GM18526 (cell line): ENCODE results near the gene CDC26.

Experiments used
- POLR2A ChIP-seq: IDR thresholded peaks from 3 replicates; pipeline ENCODE4 v1.6.1; 2011; ENCODE audit not compliant: insufficient read length; ENCODE audit errors: extremely low read depth

CDC26 gene

DNA sequence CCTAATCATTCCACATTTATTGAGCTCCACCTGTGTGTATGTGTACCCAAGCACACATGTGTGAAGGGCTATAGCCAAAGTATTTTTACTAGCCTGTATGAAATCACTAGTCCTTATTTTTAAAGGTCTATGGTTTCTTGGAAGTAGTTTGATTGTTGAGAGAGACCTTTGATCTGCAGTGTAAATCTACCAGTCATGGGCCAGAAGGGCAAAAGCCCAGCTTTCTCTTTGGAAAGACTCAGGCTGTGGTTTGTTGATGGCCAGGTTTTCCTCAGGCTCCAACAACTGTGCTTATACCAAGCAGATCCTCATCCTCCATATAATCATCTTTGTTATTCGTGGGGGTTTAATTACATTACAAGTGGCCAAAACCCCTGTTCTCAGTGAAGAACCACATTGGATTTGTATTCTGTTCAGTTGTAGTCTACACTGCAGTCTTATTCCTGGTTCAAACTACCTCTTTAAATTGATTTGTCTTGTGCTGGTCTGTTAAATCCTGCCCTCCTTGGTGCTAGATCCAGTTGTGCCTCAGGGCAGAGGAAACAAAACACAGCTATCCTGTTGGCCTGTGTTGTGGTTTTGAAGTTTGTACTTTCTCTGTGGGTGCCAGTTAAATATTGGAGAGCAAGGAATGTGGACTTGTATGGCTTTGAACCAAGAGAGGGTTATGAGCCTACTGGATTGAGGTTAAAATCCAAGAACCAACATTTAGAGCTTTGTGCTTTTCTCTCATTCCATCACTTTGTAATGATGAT, 13.3 kb downstream of the CDC26 start:
- TF ChIP-seq POLR2A = no peak

DNA sequence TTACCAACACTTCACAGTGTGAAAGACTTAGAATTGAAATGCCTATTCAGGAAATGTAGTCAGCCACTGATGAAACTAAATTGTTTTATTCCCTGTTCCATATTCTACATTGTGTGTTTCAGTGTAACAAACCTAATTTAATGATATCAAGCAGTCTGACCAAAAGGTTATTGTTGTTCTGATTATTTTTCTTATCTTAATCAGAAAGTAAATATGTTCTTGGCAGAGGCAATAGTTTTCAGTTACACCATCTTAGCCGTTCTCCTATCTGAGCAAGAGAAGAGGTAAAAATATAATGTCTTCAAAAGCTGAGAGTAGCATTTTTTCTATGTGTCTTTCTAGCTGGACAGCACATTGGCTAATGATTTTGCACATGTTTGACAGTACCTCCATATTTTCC, 17.1 kb downstream of the CDC26 start:
- no peak for TF ChIP-seq POLR2A

DNA sequence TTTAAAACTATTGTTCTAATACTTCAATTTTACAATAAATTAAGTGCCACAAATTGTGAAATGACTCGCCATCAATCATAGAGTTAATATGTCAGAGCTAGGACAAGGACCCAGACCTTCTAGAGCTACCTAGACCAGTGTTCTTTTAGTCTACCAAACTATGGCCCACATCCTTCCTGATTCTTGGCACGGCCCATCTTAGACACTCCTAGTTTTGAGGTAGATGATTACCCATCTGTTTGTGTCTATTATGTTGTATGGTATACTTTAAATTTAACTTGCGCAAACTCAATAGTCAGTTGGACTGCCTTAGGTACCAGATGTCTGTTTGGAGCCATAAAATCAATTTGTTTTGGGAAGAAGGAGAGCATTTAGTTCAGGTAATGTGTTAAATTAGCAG, 17.5 kb downstream of the CDC26 start:
- TF ChIP-seq POLR2A = no peak

DNA sequence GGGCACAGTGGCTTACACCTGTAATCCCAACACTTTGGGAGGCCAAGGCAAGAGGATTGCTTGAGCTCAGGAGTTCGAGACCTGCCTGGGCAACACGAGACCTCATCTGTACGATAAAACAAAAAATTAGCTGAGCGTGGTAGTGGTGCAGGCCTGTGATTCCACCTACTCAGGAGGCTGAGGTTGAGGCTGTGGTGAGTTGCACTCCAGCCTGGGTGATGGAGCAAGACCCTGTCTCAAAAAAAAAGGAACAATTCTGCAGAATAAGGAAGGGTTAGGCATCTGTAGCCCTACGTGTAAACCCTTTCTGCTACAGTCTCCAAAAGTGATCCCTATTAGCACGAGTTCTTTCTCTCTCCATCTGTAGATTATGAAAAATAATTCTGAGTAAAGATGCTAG, 19.9 kb downstream of the CDC26 start:
- TF ChIP-seq POLR2A = no peak

DNA sequence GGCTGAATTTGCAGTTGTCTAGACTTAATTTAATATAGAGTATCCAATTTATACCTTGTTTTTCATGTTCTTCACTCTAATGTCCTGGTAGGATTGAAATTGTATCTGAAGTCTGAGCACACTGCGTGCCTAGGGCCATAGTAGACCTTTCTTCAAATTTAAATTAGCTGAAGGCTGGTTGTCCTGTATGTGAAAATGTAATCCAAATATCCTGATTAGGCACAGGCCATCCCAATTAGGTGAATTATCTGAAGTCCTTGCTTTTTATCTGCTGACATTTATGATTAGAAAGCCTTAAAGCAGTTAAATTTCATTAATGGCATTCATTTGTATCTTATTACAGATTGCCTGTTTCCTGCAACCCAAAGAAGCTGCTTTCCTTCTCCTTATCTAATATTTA, 20.4 kb downstream of the CDC26 start:
- TF ChIP-seq POLR2A = no peak

DNA sequence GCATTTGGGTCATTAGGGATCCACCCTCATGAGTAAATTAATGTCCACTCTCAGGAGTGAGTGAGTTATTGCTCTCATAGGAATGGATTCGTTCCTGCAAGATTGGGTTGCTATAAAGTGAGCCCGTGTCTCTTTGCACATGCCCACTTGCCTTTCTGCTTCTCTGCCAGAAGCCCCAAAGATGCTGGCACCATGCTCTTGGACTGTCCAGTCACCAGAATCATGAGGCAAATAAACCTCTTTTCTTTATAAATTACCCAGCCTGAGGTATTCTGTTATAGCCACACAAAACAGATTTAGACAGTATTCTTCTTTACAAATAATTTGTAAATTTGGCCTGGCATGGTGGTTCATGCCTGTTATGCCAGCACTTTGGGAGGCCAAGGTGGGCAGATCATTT, 24.6 kb downstream of the CDC26 start:
- TF ChIP-seq POLR2A = no peak

DNA sequence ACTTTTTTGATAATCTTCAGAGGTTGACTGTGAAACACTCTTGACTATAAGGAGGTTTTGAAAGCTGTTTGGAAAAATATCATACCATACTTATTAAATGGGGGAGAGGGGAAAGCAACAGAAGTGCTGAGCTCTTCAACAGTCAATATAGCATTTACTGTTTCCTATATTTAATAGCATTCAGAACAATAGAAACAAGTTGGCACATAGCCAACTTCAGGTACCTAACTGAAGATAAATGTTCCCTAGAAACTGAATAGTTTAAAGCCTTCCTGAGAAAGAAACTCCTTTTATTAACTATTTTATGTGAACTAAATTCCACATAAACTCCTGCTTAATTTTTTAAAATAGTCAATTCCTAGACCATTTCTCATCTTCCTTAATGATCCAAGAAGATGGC, 27.7 kb downstream of the CDC26 start:
- TF ChIP-seq POLR2A = no peak

DNA sequence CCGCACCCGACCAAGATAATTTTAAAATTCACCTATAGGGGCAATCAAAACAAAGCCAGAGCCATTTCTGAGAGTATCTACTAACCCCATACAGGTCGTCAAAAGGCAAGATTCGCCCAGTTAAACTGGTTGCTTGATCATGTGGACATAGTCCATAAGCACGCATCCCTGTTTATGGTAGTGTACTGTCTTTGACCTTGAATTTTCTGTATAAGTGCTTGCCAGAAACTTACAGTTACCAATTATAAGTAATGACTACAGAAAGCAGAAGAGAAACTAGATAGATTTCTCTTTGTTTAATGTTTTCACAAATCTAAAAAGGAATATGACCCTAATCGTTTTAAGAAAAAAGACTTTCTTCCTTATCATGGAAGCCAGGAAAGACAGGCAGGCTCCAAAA, 28.4 kb downstream of the CDC26 start:
- no peak for TF ChIP-seq POLR2A

DNA sequence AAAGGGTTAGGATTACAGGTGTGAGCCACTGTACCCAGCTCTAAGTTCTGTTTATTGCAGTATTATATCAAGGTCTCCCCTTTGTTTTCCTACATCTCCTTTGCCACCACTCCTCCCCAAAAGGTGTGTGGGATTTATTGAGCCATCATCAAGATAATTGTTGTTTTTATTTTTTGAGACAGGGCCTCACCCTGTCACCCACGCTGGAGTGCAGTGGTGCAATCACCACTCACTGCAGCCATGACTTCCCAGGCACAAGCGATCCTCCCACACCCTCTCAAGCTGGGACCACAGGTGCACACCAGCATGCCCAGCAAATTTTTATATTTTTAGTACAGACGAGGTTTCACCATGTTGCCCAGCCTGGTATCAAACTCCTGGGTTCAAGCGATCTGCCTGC, 29.5 kb downstream of the CDC26 start:
- no peak for TF ChIP-seq POLR2A

DNA sequence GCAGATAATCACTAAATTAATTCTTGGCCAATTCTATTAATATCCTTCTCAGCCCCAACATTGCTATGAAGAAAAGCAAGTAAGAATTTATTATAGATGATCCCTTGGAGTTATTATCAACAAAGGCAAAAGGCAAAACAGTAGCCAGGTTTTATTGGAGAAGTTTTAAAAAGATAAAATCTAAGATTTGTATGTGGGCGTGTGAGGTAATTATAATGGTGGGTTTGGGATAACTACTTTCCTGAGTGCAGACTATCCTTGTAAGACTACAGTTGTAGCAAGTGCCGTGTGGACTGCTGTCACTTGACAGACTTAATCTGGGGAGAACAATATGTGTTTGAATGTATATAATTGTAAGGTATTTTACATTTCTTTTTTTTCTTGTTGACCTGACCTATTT, 30.8 kb downstream of the CDC26 start:
- no peak for TF ChIP-seq POLR2A

DNA sequence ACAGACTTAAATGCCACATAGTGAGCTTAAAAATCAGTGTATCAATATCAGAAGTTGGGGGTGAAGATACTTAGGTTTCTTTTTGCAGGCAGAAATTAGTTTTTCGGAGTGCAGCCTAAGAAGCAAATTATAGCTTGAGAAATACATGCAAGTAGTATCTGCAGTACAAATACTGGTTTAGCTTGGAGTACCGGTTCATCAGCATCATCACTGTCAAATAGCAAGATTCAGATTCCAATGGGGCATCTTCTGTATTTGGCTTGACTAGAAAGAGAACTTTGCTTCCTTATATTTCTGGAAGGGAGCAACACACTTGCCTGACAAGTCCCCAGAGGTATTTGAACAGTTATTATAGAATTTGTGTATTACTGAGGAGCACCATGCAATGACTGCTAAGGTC, 34.2 kb downstream of the CDC26 start:
- no peak for TF ChIP-seq POLR2A

DNA sequence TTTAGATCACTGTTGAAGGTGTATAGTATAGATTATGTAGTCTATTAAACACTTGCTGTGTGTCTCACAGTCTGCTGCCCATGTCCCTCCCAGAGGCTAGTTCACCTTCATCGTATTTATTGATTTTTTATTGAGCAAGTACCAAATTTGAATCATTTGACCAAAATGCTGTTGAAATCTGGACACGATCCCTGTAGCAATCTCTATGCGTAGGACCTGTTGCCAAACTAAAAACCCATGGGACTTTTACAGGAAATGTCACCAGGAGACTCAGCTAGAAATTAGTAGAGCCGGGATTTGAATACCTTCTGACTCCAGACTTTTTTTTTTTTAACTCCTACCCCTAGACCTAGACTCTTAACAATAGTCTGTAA, 36.5 kb downstream of the CDC26 start:
- no peak for TF ChIP-seq POLR2A

DNA sequence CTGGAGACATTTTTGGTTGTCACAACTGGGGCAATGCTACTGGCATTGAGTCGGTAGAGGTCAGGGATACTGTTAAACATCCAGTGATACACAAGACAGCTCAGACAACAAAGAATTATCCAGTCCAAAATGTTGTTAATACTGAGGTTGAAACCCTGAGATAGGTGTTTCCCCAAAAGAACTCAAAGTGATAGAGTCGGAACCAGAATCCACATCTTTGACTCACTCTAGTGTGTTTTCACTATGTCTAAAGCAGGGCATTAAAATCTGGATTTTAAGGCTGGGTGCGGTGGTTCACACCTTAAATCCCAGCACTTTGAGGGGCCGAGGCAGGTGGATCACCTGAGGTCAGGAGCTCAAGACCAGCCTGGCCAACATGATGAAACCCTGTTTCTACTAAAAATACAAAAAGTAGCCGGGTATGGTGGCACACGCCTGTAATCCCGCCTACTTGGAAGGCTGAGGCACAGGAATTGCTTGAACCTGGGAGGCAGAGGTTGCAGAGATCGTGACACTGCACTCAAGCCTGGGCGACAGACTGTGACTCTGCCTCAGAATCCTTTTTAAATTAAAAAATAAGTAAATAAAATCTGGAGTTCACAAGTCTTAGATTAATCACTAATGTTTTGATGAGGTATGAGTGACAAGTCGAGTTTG, 37.0 kb downstream of the CDC26 start:
- TF ChIP-seq POLR2A = no peak

DNA sequence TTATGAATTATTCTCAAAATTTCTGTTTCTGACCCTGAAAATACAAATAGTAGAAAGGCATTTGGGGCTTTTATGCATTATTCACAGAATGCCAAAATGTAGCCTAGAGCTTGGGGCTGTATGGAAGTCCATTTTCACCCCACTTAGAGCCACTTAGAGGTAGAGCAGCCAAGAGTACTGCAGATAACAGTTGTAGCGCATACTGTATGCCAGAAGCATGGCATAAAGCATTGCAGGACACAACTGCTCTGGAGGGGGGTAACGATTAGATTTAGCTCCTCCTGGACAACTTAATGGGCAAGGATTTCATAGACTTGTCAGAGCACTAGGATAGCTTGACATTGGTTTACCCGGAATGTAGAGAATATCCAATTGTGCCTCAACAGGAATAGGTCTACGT, 38.3 kb downstream of the CDC26 start:
- TF ChIP-seq POLR2A = no peak

DNA sequence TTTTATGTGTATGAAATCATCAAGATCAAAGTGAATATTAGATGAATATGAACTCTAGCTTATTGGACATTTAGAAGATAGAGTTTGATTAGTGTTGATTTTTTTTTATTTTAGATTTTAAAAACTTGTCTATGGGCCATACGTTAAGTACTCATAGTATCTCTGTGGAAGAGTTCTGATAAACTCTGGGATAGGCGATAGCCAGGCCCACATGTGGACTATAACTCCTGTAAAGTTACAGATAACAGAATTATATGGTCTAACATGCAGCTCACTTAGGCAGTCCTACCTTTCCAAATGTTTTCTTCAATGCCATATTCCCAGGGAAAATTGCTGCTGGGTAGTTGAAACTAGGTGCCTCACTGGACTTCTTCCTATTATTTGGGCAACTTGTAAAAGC, 43.7 kb downstream of the CDC26 start:
- TF ChIP-seq POLR2A = no peak

DNA sequence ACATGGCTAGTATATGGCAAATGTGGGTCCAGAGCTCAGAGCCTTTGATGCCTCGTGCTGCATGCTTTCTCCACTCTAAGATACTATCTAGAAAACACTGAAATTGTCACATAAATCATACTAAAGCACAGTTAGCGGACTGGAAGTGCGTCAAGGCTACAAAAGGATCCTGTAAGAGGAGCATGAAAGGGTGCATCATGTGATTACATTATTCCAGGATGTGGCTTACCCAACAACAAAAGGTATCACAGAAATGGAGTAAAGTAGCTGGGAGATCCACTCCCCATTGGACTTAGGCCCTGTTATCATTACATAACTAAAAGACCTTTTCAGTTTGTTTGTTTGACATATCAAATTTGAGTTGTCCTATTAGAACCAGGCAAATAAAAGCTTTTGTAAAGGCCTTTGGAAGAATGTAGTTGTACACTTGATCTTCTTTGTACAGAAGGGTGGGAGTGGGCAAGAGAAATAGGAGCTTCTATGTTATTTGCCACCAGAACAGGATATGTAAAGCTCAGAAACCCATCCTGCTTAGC, 47.2 kb downstream of the CDC26 start:
- no peak for TF ChIP-seq POLR2A

DNA sequence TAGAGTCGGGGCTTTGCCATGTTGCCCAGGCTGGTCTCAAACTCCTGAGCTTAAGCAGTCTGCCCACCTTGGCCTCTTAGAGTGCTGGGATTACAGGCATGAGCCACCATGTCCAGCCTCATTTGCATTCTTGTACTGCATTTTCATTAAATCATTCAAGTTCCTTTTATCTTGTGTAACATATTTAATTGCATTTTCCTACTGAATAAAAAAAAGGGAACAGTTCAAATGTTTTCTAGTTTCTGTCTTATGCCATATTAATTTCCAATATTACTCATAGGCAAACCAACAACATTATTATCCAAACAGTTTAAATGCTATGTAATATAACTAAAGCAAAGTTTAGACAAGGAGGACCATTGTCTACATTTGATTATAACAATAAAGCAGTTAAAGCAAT, 47.9 kb downstream of the CDC26 start:
- TF ChIP-seq POLR2A = no peak
